IPS-NIHi11 (cell line): ENCODE measurements around the gene ARSI.
A peak's percentile ranks its signal among the peaks of the same experiment; 100 is the strongest.

Source experiments
- DNase-seq: peaks from one replicate; pipeline ENCODE4 v3.0.0; 2012; ENCODE audit warnings: mixed read lengths, low spot score

ARSI gene

GRCh38 chr5:150302301-150303069 is at the start of gene ARSI:
ARSI (minus strand) TSS chr5:150302905; CDS start chr5:150302373, 532 bp downstream.
- peak; percentile 95 for DNase-seq

DNA sequence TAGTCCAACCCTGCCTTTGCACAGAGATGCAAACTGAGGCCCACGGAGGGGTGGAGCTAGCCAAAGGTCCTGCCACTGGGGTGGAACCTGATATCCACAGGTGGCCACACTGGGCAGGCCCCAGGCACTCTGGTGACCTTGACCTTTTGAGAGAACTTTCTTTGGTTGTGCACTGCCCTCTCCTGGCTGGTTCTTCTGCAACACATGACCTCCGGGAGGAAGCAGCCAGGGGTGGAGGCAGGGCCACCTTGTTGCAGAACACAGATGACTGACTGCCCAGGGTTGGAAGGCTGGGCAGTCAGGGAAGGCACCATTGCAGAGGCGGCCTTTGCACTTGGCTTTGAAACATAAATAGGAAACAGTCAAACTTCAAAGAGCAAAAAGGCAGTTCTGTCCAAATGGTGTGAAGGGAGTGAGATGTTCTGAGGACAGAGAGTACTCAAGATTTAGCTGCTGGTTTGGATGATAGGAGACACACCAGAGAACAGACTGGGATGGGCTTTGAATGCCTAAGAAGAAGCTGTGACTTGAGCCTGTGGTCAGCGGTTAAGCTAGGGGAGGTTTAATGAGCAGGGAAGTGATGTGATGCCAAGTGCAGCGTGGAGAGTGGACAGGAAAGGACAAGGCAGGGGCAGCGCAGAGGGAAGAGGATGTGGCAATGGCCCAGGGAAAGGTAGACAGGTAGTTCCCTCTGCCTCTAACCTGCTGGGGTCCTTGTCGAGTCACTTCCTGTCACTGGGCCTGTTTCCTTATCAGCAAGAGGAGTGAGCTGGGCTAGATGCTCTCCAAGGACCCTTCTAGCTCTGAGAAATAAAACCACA is 48.0 kb upstream of the ARSI start:
- DNase-seq = peak; percentile 90

GRCh38 chr5:150349681-150350275 is 47.1 kb upstream of the ARSI start:
- DNase-seq = no peak

DNA sequence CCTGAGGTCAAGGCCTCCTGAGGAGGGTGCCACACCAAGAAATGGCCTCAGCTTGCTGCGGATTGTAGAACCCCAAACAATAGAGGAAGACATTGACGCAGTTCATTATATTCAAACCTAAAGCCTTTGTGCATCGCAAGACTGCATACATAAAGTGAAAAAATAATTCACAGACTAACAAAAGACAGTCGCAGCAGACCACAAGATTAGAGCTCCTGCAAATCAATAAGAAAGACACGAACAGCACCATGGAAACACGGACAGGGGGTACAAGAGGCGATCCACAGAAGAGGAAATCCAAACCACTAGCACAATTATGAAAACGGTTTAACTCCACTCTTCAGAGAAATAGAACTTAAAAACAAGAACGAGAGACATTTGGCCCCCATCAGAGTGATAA is 44.7 kb upstream of the ARSI start:
- DNase-seq = no peak

DNA sequence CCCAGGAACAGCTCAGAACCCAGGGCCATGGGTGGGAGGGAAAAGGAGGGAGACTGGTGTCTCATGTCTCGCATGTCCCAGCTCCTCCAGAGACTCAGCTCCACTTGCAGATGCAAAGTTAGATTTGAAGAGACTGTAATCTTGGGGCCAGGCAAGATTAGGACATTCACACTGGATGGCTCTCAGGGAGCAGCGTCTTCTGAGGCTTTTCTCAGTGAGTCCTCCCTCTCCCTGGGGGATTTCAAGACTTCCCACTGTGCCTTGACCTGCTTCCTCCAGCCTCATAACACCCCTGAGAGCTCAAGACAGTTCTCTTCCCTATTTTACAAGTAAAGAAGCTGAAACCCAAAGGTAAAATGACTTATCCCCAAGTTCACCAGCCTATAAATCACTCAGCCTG is 44.3 kb upstream of the ARSI start:
- no peak for DNase-seq

- DNase-seq = no peak
These were observed 43.9 kb upstream of the ARSI start for GRCh38 chr5:150346592-150346991.

GRCh38 chr5:150345716-150346115 is 43.0 kb upstream of the ARSI start:
- DNase-seq = no peak

DNA sequence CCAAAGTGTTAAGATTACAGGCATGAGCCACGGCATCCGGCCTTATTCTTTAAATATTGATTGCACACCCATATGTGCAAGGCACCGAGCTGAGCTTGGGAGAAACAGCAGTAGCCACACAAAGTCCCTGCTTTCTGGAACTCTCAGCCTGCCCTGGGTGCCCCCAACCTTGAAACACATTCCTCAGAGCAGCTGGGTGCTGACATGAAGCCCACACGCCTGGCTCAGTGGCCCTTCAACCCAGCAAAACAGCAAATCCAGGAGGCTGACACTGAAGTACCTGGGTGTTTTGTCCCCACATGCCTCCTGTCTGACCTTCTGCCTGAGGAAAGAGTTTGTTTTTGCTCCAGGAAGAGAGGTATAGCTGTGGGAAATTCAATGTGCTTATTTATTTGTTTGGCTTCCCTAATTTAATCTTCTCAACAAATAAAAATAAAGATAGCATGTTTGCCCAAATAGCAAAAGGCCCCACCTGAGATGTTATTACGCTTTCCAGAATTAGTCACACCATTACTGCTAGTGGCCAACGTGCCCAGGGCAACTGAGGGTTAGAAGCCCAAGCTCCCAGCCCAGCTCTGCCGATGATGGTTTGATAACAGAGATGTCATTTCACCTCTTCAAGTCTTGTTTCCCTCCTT is 41.4 kb upstream of the ARSI start:
- DNase-seq = no peak

DNA sequence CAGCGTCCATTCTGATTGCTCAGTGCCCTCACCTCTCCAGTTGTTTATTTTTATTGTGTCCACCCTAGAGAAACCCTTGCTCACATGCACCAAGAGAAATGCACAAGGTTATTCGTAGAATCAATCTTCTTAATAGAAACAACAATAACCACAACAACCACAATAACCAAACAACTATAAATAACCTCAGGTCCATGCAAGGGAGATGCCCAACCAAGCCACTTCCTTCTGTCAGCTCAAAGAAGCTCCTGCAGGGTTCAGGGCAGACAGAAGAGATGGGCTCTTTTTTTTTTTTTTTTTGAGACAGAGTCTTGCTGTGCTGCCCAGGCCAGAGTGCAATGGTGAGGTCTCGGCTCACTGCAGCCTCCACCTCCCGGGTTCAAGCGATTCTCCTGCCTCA is 39.9 kb upstream of the ARSI start:
- DNase-seq = no peak

GRCh38 chr5:150341989-150342388 is 39.3 kb upstream of the ARSI start:
- no peak for DNase-seq

DNA sequence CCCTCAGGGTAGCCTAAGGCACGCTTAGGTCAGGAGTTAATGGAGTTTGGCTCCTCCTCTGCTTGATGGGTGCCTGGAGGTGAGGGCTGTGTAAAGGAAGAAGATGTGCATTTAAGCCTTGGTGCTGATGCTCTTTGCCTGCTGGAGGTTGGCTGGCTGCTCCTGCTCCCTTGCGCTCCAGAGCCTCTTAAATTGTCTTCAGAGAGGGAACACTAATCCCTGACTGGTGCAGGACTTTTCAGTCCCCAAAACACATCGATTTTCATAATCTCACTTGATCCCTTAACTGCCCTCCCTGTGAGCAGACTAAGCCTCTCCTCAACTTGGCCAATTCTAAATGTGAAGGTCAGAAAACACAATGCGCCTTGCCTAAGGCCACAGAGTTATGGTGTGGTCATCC is 38.6 kb upstream of the ARSI start:
- DNase-seq = no peak

- no peak for DNase-seq
These were observed 38.0 kb upstream of the ARSI start for GRCh38 chr5:150340614-150341255.

- no peak for DNase-seq
These were observed 37.1 kb upstream of the ARSI start for GRCh38 chr5:150339841-150340240.

- no peak for DNase-seq
These were observed 36.5 kb upstream of the ARSI start for GRCh38 chr5:150339165-150339564.

DNA sequence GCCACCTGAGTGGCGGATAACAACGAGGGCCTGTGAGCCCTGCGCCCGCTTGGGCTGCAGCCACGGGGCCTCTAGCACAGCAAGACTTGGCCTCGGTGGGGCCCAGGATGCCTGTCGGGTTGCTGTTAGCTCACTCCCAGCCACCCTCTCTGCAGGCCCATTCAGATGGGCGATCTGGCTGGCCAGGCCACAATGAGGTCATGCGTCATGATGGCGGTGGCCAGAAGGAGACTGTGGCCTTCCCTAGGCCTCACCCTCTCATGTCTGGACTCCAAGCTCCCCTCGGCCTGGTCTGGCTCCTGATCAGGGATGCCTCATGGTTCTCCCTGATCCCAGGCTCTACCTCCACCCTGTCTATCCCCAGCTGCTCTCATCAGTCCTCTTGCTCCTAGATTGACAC is 35.8 kb upstream of the ARSI start:
- DNase-seq = no peak

- DNase-seq = no peak
These were observed 33.1 kb upstream of the ARSI start for GRCh38 chr5:150335778-150336177.

GRCh38 chr5:150333400-150333799 is 30.7 kb upstream of the ARSI start:
- no peak for DNase-seq

GRCh38 chr5:150329881-150330876 is 27.5 kb upstream of the ARSI start:
- DNase-seq = no peak

DNA sequence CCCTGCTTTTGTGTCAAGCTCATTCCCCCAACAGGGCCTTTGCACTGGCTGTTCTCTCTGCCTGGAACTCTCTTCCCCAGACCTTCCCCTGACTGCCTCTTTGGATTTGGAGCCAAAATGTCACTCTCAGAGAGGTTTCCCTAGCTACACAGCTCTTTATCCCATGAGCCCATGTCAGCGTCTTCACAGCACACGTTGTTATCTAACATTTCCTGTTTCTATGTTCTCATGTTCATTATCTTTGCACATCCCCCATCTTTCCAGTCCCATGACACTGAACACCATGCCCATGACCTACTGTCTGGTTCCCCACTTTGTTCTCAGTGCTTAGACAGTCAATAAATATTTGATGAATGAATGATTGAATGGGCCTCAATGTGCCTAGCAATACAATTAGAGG is 26.3 kb upstream of the ARSI start:
- DNase-seq = no peak

DNA sequence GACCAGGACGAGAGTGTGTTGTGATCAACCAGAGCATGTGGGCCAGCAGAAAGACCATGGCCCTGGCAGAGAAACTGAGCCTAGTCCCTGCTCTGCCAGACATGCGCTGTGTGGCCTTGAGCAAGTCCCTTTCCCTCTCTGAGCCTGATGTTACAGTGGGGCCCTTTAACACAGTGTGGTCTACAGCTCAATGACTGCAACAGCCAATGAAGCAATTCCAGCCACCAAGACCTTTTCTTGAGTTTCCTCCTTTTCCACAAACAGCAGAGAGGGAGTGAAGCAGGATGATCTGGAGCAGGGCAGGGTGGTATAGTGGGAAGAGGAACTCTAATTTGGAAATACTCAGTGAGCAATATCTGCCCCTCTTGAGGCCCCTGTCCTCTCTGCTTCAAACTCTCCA is 25.8 kb upstream of the ARSI start:
- DNase-seq = no peak

DNA sequence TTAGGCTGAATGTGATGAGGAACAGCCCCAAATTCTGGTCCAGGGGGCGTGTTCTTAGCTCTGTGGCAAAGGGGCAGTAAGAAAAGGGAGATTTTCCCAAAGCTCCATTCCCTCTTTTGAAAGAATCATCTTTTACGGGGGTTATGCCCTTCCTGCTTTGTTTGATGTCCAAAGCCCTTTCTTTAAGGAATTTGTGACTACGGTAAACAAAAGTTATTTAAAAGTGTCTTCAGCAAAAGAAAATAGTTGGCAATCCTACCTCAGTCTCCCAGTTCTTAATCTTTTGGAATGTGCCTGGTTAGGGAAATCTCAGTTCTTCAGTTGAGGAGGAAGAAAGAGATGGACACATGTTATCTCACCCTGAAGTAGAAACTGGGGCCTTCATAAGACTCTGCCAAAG is 24.4 kb upstream of the ARSI start:
- no peak for DNase-seq
